Measurements from ENCODE around the gene SNX8.

SNX8 gene

GRCh38 chr7:2261611-2262010, 52.6 kb downstream of the SNX8 start:
- no peak for DNase-seq (ENCODE audit: low read depth)

DNA sequence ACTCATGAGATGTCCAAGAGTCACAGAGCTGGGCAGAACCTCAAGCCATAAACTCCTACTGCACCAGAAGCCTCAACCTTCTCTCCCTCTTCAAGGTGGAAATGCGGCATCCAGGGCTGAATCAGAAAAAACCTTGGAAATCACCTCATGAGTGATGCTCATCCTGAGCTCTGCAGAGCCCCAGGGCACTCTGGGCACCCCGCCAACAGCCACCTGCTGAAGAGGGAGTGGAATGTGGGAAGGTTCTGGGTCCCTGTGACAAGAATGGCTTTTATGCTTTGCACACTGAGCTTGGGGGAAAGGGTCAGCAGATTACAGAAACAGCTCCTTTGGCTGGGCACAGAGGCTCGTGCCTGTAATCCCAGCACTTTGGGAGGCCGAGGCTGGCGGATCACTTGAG, 53.4 kb downstream of the SNX8 start:
- no peak for DNase-seq (ENCODE audit: low read depth)

DNA sequence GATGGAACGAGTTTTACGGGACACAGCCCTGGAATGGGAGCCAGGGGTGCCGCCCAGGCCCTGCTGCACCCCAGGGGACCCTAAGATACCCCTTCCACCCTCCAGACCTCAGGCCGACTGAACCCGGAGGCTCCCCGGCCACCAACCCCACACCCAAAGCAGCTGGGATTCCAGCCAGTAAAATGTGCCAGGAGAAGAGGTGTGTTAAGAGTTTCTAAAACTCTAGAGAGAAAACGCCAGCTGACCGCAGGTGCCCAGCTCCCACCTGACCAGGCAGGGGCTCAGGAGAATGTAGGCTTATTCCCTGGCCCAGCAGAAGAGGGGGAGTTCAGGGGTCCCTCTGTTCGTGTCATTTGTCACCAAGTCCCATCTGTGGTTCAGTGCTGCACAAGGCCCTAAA, 54.8 kb downstream of the SNX8 start:
- no peak for DNase-seq (ENCODE audit: low read depth)

DNA sequence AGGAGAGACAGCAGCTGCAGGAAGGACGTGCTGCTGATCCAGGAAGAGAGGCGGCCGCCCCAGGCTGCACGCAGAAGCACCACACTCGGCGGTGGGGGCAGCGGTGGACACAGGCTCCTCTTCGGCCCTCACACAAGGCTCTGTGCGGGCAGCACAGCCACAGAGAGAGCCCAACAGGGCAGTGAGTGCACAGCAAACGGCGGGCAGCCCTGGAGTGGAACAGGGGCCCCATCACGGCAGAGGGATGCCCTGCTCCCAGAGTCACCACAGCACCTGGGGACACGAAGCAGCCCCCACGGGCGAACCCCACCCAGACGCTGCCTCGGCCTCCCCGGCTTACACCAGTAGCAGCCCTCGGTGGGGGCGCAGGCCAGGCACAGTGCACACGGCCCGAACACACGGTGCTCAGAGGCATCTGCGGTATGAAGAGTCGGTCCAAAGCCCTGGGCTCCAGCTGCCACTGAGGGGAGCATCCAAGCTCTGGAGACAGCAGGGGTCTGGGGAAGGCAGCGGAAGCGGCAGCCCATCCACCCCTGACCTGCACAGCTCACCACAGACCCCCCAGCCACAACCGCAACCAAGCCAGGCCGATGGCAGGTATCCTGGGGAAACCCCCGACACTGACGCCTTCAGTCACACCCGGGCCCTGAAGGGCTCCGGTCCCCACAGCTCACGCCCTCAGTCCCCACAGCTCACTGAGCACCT, 55.4 kb downstream of the SNX8 start:
- DNase-seq (ENCODE audit: low read depth) = no peak

DNA sequence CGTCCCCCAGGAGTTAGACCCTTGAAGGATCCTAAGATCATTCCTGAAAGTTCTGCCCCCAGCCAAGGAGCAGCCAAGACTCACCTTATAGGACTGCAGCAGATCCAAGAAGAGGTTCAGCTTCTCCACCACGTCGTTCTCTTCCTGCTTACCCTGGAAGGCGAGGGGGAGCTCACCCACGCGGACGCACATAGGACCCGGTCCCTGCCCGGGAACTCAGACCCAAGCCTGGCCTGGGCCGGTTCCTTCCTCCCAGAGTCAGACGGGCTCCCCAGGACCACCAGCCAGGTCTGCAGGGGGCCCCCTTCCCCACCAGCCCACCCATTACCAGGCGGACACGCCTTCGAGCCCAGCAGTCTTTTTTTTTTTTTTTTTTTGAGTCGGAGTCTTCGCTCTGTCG, 56.6 kb downstream of the SNX8 start:
- no peak for DNase-seq (ENCODE audit: low read depth)

DNA sequence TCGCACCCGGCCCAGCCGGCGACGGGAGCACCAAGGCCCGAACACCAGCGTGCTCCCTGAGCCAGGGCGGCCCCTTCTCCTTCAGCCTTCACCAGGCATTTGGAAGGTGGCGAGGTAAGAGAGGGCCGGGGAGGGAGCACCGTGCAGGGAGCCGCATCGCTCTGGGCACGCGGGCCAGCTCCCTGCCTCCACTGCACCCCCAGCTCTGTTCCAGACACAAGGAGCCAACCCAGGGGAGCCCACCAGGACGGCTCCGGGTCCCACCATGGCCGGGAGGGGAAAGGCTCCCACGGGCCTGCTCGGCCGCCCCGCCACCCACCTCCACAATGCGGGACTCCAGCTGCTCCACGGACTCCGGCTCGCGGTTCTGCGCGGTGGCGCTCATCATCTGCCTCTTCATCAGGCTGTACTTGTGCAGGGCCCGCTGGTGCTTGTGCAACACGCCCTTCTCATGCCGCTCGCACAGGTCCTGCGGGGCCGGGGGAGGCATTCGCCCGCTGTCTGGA, 57.1 kb downstream of the SNX8 start:
- DNase-seq (ENCODE audit: low read depth) = no peak

DNA sequence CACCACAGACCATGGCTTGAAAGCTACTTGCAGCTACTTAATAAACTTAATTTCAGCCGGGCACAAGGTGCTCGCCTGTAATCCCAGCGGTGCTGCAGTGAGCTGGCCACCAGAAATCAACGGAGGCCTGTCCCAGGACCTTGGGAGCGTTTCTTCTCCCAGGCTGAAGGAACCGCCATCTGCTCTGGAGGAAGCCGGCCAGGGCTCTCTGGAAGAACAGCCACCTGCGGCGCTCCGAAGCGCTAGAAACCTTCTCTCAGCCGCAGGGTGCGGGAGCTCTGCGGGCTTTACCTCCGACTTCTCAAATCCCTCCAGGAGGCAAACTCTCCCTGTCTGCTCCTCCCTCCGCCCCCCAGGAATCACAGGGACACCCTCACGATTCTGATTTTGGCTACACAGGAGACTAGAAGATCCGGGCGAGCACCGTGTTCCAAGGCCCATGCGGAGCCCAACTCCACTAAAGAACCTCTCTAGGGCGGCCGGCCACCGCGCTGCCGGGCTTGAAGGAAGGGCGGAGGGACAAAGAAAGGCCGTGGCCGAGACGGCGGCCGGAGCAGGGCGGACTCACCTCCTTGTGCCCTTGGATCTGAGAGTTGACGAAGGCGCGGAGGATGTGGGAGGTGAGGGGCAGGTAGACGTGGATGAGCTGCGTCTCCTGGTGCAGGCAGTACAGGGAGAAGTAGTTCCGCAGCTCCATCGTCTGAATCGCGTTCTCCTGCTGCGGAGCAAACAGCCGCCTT, 57.8 kb downstream of the SNX8 start:
- no peak for DNase-seq (ENCODE audit: low read depth)

- DNase-seq (ENCODE audit: low read depth) = no peak
Observed at GRCh38 chr7:2255145-2256139, 58.8 kb downstream of the SNX8 start.

GRCh38 chr7:2254429-2255144, 59.7 kb downstream of the SNX8 start:
- no peak for DNase-seq (ENCODE audit: low read depth)

GRCh38 chr7:2253525-2254244, 60.6 kb downstream of the SNX8 start:
- DNase-seq (ENCODE audit: low read depth) = no peak

DNA sequence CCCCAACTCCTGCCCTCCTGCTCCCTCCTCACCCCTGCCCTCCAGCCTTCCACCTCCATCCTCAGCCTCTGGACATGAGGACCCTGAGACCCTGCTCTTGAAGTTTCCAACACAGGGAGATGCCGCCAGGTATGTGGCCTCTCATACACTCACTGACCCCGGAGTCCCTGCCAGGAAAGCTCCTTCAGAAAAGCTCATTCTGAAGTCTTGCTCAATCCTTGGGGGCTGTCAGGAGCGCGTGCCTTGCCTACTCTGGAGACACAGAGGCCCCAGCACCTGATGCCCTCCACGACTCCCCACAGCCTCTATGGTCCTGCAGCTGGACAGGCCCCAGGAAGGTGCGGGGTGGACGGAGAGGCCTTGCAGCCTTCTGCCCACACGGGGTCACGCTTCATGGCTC, 61.2 kb downstream of the SNX8 start:
- DNase-seq (ENCODE audit: low read depth) = no peak

- DNase-seq (ENCODE audit: low read depth) = no peak
Observed at GRCh38 chr7:2251841-2252771, 62.1 kb downstream of the SNX8 start.

DNA sequence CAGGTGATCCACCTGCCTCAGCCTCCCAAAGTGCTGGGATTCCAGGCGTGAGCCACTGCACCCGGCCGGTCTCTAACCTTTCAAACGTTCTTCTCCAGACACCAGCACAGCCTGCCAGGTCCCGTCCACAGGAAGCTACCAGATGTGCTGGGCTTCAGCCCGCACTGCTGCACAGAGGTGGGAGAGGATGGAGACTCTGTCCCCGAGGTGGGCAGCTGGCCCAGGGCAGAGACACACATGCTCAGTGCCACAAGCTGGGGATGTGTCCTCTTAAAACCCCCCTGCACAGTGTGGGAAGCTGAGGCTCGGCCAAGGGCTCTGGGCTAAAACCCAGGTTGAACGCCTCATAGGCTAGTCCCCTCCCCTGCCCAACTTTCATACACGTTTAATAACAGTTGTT, 62.9 kb downstream of the SNX8 start:
- no peak for DNase-seq (ENCODE audit: low read depth)

- no peak for DNase-seq (ENCODE audit: low read depth)
Observed at GRCh38 chr7:2249744-2250323, 64.4 kb downstream of the SNX8 start.

DNA sequence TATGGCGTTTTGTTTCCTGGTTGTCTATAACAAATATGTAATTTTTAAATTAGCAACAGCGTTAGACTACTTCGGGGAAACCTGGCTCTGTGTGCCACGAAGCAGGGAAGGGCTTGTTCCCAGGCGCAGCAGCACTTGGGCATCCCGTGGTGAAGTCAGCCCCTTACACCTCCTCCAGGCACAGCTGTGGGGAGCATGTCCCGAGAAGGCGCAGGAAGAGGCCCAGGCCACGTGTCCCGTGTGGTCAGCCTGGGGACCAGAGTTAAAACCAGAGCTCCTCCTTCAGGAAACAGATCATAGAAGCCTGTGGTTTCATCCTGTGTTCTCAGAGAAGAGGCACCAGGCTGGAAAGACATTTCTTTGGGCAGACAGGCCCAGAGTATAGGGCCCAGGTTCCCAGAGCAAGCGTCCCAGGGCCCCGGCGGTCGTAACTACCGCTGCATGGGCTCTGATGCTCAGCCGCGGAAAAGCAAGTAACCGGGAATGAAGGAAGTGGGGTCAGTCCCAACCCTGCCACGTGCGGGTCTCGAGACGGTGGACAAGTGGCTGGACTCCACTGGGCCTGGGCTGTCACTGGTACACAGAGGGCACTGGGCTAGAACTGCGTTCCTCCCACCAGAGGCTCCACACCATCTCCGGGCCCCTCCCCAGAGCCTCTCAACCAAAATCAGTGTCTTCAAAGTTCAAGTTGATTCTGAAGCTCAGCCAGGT, 65.1 kb downstream of the SNX8 start:
- peak; percentile 16 for DNase-seq (ENCODE audit: low read depth)

- DNase-seq (ENCODE audit: low read depth) = no peak
Observed at GRCh38 chr7:2247141-2247995, 66.9 kb downstream of the SNX8 start.

GRCh38 chr7:2245883-2246675, 68.2 kb downstream of the SNX8 start:
- DNase-seq (ENCODE audit: low read depth) = no peak

Measured in stimulated activated CD8-positive, alpha-beta memory T cell treated with anti-CD3 and anti-CD28 coated beads, Interleukin-4, amount 100 ng/mL, for 24 hours (primary cell).